Hypothalamus (tissue), 51 donors: ENCODE measurements around the gene ANKRD13A.
A peak's percentile ranks its signal among the peaks of the same experiment; 100 is the strongest.

Experiments
- DNase-seq, 51 donors: peaks; one replicate each; lab custom pipeline; 2025; lab: John Stamatoyannopoulos, UW

ANKRD13A gene

GRCh38 chr12:109998904-109999648 lies at the start of gene ANKRD13A:
TSS of gene ANKRD13A (plus strand) at chr12:109999430. CDS start at chr12:109999689, 259 bp downstream.
- DNase-seq: peak; percentile 45 to 99 (median 84)

- no peak for DNase-seq
These were observed 48.6 kb upstream of the ANKRD13A start for GRCh38 chr12:109950625-109951024.

- no peak for DNase-seq
These were observed 48.1 kb upstream of the ANKRD13A start for GRCh38 chr12:109951136-109951535.

GRCh38 chr12:109951751-109952150 lies 47.5 kb upstream of the ANKRD13A start:
- DNase-seq: no peak

DNA sequence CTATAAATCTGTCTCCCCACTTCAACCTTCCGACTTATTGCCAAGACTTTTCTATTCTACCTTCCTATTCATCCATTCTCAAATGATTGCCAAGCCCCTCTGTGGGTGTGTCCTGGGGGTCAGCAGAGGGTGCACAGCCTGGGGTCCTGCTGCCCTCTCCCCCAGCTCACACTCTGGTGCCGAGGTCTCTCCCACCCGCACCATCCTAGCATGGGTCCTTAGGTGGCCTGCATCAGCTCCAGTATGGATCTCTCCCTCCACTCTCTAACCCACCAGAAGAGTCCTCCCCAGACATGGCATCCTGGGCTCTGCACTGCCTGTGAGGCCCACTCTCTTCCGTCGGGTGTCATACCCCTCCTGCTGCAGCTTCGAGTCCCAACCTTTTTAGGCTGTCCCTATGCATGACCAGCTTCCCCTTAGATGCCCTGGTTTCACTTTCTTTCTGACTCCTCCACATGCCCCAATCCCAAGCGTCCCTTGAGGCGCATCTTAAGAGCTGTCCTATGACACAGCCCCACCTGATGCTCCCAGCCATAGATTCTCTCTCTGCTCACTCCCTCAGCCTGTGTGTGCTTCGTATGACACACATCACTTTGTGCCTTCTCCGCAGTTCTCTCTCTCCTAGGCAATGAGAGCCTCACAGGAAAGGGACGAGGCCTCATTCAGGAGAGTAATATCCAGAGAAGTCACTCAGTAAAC lies 46.9 kb upstream of the ANKRD13A start:
- peak in 1 of 51 donors; percentile 15 for DNase-seq

DNA sequence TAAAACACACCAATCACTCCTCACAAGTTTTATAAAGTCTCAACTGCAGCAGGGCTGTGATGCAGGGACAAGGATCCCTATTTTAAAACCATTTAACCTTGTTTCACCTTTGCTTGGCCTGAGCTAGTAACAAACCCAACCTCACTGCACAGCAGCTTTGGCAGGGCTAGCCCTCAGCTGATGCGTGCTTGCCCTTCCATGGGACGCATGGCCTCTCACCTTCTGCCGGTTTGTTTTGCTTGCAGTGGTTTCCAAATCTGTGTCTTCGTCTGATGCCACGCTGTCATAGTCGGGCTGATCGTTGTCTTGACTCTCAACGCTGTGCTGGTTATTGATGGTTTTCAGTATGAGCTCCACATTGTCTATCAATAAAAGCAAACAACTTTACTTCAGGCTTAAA lies 46.4 kb upstream of the ANKRD13A start:
- DNase-seq: no peak

DNA sequence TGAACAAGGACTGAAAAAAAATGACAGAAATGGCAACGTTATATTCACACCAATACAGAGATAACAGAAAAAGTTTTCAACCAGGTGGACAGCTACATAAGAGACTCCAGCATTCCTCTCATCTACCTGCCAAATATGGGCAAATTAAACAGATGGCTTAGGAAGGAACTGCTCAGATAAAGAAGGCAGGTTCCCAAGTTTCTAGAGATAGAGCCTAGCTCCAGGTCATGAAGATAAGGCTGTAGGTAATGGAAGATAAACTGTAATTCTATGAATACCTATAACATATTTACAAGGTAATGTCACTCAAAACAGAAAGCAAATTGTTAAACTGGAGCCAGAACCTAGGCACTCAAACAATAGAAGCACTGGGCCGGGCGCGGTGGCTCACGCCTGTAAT lies 45.6 kb upstream of the ANKRD13A start:
- no peak for DNase-seq

DNA sequence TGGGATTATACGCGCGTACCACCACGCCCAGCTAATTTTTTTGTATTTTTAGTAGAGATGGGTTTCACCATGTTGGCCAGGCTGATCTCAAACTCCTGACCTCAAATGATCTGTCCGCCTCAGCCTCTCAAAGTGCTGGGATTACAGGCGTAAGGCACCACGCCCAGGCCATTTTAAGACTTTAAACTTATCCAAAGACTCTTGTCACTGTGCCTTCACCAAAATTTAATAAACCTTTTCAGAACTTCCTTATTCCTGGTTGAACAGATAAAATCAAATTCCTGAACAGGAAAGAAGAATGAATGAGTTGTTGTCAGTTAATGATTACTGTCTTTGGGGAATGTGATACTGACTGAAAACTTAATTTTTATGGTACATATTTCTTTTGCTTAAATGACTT lies 40.9 kb upstream of the ANKRD13A start:
- DNase-seq: no peak

DNA sequence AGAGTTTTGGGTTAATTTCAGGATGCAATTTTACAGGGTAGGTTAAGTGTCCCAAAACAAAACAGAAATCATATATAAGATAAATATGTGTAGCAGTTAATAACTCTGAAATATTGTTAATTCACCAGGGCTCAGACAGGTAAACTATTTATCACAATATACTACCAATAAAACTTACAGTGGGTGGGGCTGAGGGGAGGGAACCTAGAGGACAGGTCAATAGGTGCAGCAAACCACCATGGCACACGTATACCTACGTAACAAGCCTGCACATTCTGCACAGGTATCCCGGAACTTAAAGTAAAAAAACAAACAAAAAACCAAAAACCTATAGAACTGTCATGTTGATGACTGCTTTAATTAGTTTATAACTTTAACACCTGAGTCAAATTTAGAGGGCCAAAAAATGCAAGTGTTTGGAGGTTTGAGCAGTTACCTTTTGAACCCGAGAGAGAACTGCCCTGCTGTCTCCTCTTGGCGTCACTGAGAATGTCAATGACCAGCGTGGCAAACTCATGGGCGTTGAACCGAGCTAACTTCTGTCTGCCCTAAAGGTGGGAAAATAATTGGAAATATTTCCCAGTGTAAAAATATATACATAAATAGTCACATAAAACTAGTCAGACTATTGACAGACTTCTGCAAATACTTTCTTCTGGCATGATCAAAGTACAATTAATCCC lies 39.7 kb upstream of the ANKRD13A start:
- no peak for DNase-seq

DNA sequence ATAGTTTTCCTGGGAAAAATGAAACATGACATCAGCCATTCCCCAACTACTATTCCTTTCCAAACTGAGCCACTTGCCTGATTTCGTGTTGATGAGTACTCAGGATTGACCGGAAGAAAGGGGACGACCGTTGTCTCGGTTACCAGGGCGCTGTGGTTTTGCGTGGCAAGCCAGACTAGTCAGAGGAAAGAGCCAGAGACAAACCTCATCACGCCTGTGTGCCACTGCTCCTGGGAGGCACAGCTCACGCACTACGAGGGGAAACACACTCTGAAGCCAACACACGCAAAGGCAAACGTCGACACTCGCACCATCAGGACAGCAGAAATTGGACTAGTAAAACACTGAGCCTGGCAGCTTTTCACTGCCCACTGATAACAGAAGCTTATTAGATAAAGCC lies 38.0 kb upstream of the ANKRD13A start:
- peak in 5 of 51 donors; percentile 8 to 21 (median 15) for DNase-seq

DNA sequence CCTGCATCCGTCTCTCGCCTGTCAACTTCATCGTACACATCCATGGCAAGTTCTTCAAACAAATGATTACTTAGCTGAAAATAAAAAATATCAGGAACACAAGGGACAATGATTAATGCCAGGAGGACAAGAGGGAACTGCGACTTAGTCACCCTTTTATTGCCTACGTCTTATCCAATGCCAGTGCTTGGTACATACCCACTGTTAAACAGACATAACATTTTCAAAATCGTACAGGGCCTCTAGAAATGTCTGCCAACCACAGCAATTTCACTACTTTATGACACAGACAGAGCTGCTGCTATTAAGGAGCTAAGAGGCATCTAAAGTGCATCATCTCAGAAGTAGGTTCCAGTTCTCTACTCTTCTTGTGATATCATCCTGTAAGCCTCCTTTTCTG lies 37.6 kb upstream of the ANKRD13A start:
- no peak for DNase-seq

DNA sequence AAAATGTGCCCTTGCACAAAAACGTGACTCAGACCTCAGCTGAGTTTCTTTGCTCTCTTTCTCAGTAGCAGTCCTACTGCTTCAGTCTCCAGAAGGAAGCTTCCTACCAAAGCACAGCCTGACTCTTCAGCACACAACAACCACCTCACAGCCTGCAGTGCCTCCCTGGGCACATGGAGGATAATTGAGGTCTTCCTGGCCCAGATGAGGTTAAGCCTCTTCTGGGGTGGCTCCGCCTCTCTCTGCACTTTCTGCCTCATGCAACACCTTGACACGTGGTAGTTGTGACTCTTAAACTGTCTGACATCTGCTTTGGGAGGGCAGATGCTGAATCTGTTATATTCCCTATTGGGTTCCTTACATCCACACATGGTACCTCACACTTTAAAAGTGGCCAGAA lies 36.8 kb upstream of the ANKRD13A start:
- DNase-seq: no peak

DNA sequence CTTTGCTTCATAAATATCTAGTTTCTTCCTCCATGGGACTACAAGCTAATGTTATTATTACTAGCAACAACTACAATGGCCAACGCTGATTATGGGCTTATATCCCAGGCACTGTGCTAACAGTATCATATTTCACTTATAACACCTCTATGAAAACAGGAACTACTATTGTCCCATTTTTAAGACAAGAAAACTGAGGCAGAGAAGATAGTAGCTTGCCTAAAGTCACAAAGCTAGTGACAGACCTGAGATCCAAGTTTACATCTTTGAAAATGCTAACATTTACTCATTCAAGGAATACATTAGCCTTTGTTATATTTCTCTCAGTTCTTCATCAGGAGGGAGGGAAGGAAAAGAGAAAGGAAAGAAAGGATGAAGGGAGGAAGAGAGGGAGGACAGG lies 35.9 kb upstream of the ANKRD13A start:
- DNase-seq: no peak

GRCh38 chr12:109963743-109964429 lies 35.3 kb upstream of the ANKRD13A start:
- DNase-seq: no peak

DNA sequence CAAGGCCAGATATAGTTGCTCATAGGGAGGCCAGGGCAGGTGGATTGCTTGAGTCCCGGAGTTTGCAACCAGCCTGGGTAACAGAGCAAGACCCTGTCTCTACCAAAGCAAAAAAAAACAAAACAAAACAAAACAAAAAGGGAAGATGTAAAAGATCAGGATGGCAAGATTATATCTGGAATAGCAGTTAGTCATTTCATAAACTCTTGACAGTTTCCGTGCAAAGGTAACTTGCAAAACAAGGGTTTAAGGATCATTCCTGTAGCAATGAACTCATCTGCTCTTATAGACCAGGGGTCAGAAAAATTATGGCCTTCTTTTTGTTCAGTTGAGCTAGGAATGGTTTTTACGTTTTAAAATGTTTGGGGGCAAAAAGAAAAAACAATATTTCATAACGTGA lies 32.7 kb upstream of the ANKRD13A start:
- no peak for DNase-seq

DNA sequence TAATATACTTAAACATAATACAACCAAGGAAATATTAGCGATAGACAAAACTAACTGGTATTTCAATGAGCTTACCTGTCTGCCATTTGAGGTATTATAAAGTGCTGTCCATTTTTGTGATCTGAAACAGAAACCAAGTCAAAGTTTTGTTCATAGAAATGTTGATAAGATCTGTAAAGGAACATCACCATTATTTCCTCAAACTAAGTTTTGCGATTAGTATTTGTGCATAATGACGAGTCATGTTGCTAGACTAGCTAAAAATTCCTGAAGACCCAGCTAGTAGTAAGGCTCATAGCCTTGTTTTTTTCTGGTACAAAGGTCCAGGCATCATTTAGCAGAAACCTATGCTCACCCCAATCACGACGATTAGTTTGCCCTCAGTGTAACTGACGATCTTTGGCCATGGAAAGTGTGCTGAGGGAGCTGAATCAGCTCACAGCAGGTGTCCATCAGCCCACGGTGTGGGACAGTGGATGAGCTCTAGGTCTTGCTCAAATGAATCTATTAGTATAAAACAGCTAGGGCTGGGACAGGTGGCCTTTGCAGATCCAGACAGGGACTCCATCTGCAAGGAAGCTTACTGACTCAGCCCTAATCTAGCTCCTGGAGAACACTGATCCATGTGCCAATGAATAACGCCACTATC lies 31.7 kb upstream of the ANKRD13A start:
- no peak for DNase-seq

- no peak for DNase-seq
These were observed 31.2 kb upstream of the ANKRD13A start for GRCh38 chr12:109968032-109968420.

GRCh38 chr12:109968801-109969200 lies 30.4 kb upstream of the ANKRD13A start:
- no peak for DNase-seq

GRCh38 chr12:109972821-109973220 lies 26.4 kb upstream of the ANKRD13A start:
- no peak for DNase-seq

GRCh38 chr12:109981311-109981710 lies 17.9 kb upstream of the ANKRD13A start:
- no peak for DNase-seq

DNA sequence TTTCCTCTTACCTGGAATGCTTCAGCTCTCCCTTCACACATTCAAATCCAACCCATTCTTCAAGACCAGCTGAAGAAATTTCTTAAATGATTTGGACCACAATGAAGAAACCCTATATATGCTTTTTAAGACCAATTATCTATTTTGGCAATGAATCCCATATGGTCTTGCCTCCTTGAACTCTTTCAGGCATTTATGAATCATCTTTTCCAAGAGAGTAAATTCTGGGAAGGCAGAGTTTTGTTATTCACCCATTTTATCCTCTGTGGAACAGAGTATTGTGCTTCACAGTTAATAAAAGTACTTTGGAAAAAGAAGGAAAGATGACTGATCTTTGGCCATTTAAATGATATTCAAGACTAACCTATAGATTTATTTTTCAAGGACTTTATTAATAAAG lies 17.0 kb upstream of the ANKRD13A start:
- DNase-seq: no peak
